Tibial nerve (tissue), 4 donors: ENCODE measurements around the gene NDUFB3. TPM values are rescaled to one million over a fixed set of nuclear protein-coding genes. Genes with fewer than 3 reads are reported as not detected.
"Not testable (repeated sequence)": the region's sequence is repeated elsewhere in the genome, so short reads cannot be mapped to it uniquely, and the experiment has no call there.

ENCODE experiments used
- DNase-seq, 2 donors: peaks; one replicate each; pipeline ENCODE4 v3.0.0-alpha.2; 2019; ENCODE audit warnings: low spot score in 2 of 2
- H3K27ac ChIP-seq, 4 donors: fragments of 200-600 bp; sonication (generic) in 3 of 4; one replicate each; pipeline ENCODE4 v1.5.1; 2017 to 2019; ENCODE audit warnings: mild to moderate bottlenecking in 1 of 4
- H3K27me3 ChIP-seq, 2 donors: fragments of 200-600 bp; sonication (generic) in 1 of 2; one replicate each; pipeline versions ENCODE4 v1.5.1 to v1.6.0; 2017 to 2019
- H3K36me3 ChIP-seq, 3 donors: fragments of 200-600 bp; sonication (generic); one replicate each; pipeline ENCODE4 v1.5.1; 2018 to 2019
- H3K4me1 ChIP-seq, 4 donors: fragments of 200-600 bp; sonication (generic) in 3 of 4; one replicate each; pipeline ENCODE4 v1.5.1; 2017 to 2019
- H3K4me3 ChIP-seq, 4 donors: fragments of 200-600 bp; sonication (generic) in 3 of 4; one replicate each; pipeline ENCODE4 v1.5.1; 2017 to 2019; ENCODE audit warnings: mild to moderate bottlenecking in 1 of 4, moderate library complexity in 1 of 4
- H3K9me3 ChIP-seq, 4 donors: fragments of 200-600 bp; sonication (generic) in 3 of 4; one replicate each; pipeline ENCODE4 v1.5.1; 2017 to 2019
- CTCF ChIP-seq, 5 experiments: fragments of 200-600 bp in 3 of 5; fragments of 450-650 bp in 2 of 5; sonication (generic) in 3 of 5; IDR thresholded peaks; one replicate each; pipeline ENCODE4 v1.5.1; 2016 to 2019; ENCODE audit warnings: antibody characterized with exemption in 5 of 5, mild to moderate bottlenecking in 3 of 5, moderate library complexity in 2 of 5
- EP300 ChIP-seq, 2 donors: sonication (generic); formaldehyde crosslinking; IDR thresholded peaks; one replicate each; pipeline ENCODE4 v1.6.1; 2017; ENCODE audit warnings: antibody characterized with exemption in 2 of 2, mild to moderate bottlenecking in 1 of 2
- POLR2A ChIP-seq, 2 donors: fragments of 450-650 bp; IDR thresholded peaks; one replicate each; pipeline ENCODE4 v1.6.1; 2017; ENCODE audit warnings: antibody characterized with exemption in 2 of 2, mild to moderate bottlenecking in 2 of 2, moderate library complexity in 2 of 2
- WGBS, 2 donors: methylation state at CpG; one replicate each; pipeline ENCODE4 v1.1.5; 2018; 5-methylcytosine and 5-hydroxymethylcytosine counted together
- total RNA-seq, 4 donors: library from RNA; depleted of rRNA; stranded (reverse); fragments of >200 nt; gene quantifications; one replicate each; pipeline ENCODE4 v1.1.0, GENCODE V29; 2016

The NDUFB3 gene
- total RNA-seq, 4 donors from 2014 or later, result 30.8 to 55.7 (median 52.1) TPM

- H3K36me3 ChIP-seq, result peaks cover 0 to 13% (median 0%) of the 10 kb centered on the region in 3 donors
- H3K4me1 ChIP-seq, result peaks cover 0 to 9% (median 0%) of the 10 kb centered on the region in 4 donors
- no peak overlapping the region for H3K4me3 ChIP-seq
- DNase-seq, result no peak
- H3K27me3 ChIP-seq, result no peaks in the 10 kb centered on the region
- no peak overlapping the region for H3K27ac ChIP-seq
- 90 to 92% methylated on average over 10 of the region's 10 CpGs for WGBS, 2 donors
- no peaks in the 10 kb centered on the region for H3K9me3 ChIP-seq
- no peak for TF ChIP-seq CTCF (IDR thresholded peaks at IDR 0.05)
- TF ChIP-seq POLR2A (IDR thresholded peaks at IDR 0.05), result no peak
- no peak for TF ChIP-seq EP300 (IDR thresholded peaks at IDR 0.05)
Observed at GRCh38 chr2:201059961-201060755, 11.6 kb upstream of the NDUFB3 start.

- H3K27me3 ChIP-seq, H3K36me3 ChIP-seq, H3K27ac ChIP-seq, H3K4me3 ChIP-seq, H3K9me3 ChIP-seq, DNase-seq: not testable (repeated sequence)
- peaks cover 0 to 30% (median 2%) of the 10 kb centered on the region in 4 donors for H3K4me1 ChIP-seq
- WGBS, 2 donors, result 90 to 92% methylated on average over 5 of the region's 5 CpGs
Observed at GRCh38 chr2:201063516-201063915, 8.3 kb upstream of the NDUFB3 start.

GRCh38 chr2:201064797-201065329 lies 6.9 kb upstream of the NDUFB3 start:
- Histone ChIP-seq H3K9me3 (no peaks in the 10 kb centered on the region), H3K27ac (no peak overlapping the region), H3K36me3 (peaks cover 0 to 9% (median 0%) of the 10 kb centered on the region in 3 donors), H3K4me1 (peaks cover 0 to 44% (median 8%) of the 10 kb centered on the region in 4 donors), H3K4me3 (no peak overlapping the region), H3K27me3 (no peaks in the 10 kb centered on the region)
- TF ChIP-seq POLR2A (IDR thresholded peaks at IDR 0.05) (no peak), CTCF (IDR thresholded peaks at IDR 0.05) (no peak), EP300 (IDR thresholded peaks at IDR 0.05) (no peak)
- no peak for DNase-seq
- 72 to 78% methylated on average over 2 of the region's 2 CpGs for WGBS, 2 donors

GRCh38 chr2:201070948-201071478 lies 788 bp upstream of the NDUFB3 start:
- H3K4me1 ChIP-seq, result peaks cover 5 to 82% (median 27%) of the 10 kb centered on the region in 4 donors
- H3K27ac ChIP-seq, result peak overlapping the region; percentile 59 to 93 (median 82)
- no peaks in the 10 kb centered on the region for H3K27me3 ChIP-seq
- peak overlapping the region; percentile 71 to 100 (median 90) for H3K4me3 ChIP-seq
- TF ChIP-seq EP300 (IDR thresholded peaks at IDR 0.05) (no peak), CTCF (IDR thresholded peaks at IDR 0.05) (no peak), POLR2A (IDR thresholded peaks at IDR 0.05) (no peak)
- no peaks in the 10 kb centered on the region for H3K9me3 ChIP-seq
- DNase-seq, result no peak
- WGBS, 2 donors, result 1 to 2% methylated on average over 19 to 21 of the region's 21 CpGs
- H3K36me3 ChIP-seq, result no peaks in the 10 kb centered on the region

GRCh38 chr2:201072201-201072530 lies 365 bp downstream of the NDUFB3 start:
- 2 to 3% methylated on average over 5 of the region's 5 CpGs for WGBS, 2 donors
- Histone ChIP-seq H3K4me3 (peak overlapping the region; percentile 71 to 100 (median 90)), H3K27me3 (no peaks in the 10 kb centered on the region), H3K9me3 (no peaks in the 10 kb centered on the region), H3K27ac (peak overlapping the region in 3 of 4 donors; percentile 59 to 93 (median 82)), H3K4me1 (peaks cover 5 to 78% (median 27%) of the 10 kb centered on the region in 4 donors), H3K36me3 (no peaks in the 10 kb centered on the region)
- TF ChIP-seq CTCF (IDR thresholded peaks at IDR 0.05) (no peak), POLR2A (IDR thresholded peaks at IDR 0.05) (no peak), EP300 (IDR thresholded peaks at IDR 0.05) (no peak)
- DNase-seq, result no peak
